Midbrain (tissue), 1 donor: ENCODE measurements around the gene BAHCC1.

Source experiments
- DNase-seq: peaks from one replicate; lab custom pipeline; 2025; lab: John Stamatoyannopoulos, UW

Gene BAHCC1

DNA sequence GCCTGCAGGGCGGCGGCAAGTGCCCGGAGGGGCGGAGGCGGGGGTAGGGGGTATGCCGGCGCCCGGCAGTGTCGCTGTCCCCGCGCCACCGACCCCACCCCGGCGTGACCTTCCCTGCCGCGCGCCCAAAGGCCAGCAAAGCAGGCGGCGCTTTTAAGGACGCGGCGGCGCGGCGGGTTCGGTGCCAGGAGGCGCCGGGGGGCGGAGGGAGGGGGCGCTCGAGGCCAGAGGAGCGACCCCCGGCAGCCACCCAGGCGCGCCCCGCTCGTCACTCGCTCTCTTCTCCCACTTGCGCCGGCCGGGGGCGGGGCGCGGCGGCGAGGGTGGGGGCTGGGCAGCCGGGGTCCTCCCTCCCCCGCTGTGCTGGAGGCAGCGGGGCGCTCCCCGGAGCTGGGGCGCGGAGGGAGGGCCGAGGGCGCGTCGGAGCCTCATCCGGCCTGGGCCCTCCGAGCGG is 8.6 kb upstream of the BAHCC1 start:
- peak; percentile 52 for DNase-seq

DNA sequence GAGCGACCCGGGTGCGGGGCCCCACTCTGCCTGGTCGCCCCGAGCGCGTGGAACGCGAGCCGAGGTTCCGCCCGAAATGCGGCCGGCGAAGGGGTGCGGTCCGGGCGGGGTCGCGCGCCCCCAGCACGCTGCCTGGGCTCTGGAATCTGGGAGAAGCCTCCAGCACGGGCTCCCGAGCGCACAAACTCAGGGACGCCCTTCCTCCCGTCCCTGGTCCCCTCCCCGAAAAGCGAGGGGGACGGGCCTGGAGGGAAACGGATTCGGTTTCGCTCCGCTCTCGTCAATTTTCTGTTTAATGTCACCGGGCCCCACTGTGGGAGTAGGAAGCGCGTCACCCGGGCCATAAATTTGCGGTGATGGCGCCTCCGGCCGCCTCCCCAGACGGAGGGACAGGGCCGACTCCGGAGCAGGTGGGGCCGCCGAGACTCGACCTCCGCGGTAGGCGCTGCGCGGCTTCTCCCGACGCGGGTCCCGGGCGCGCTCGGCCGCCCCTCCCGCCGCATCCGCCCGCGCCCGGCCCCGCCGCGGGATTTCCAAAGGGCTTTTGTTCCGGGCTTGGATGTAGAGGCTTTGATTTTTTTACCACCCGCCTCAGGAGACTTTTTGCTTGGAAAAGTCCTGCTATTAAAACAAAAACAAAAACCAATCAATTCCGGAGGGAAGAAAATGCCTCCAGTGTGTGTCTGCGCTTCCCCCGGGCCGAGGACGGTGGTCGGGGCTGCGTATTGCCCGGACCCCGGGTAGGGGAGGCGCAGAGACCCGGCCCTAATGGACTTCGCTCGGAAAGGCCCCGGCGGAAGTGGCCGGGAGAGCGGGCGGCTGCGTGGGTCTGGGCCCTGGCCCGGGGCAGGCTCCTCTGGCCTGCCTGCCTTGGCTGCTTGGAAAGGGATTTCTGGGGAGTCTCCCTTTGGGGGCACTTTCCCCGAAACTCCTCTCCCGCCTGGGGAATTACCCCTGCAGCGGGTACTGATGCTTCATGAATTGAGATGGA is 7.9 kb upstream of the BAHCC1 start:
- DNase-seq: peak; percentile 72

DNA sequence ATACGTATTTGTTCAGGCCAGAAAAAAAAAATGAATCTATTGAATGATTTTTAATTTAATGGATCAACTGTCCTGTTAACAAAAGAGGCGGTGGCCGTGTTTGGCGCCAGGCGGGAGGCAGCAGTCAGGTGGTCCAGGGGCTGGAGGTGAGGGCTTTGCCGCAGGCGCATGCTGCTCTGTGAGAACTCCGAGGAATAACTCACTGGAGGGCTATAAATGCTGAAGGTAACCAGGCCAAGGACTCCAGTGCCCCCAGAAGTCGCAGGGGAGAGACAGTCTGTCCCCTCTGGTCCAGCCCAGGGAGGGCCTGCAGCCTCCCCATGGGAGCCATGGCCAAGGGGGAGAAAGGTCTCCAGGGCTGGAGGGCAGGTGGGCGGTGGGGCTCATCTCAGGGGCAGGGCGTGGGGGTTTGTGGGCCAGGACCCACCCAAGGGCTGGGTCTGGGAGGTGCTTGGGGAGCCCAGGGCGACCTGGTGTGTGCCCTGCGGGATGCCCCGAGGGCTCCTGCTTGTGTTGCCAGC is 7.1 kb upstream of the BAHCC1 start:
- no peak for DNase-seq

DNA sequence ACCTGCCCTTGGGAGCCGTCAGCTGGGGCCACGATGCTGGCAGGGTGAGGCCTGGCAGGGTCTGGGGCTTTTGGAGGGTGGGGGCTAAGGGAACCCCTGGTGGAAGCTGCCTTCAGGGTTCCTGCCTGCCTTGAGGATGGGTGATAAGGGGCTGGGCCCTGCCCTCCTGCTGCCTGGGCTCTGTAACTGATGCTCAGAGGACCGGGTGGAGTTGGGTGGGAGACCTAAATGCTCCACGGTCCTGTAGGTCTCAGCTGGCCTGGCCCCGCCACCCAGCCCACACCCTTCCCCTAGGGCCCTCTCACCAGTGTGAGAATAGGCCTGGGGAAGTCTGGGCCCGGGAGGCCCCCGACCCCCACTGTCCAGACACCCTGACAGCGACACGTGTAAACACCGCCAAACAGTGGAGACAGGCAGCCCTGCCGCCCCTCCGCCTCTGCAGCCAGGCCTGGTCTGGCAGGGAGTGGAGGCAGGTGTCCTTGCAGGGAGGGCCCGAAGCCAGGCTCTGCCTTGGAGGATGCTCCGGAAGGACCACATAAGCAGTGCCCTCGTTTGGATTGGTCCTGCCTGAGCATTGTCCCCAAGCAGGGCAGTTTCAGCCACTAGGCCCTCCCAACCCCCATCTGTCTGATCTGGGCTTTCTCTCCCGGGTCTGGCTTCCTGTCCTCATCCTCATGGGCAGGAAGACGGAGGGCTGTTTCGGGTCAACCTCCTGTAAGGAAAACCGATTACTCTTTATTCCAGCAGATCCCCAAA is 6.5 kb upstream of the BAHCC1 start:
- DNase-seq: peak; percentile 55

DNA sequence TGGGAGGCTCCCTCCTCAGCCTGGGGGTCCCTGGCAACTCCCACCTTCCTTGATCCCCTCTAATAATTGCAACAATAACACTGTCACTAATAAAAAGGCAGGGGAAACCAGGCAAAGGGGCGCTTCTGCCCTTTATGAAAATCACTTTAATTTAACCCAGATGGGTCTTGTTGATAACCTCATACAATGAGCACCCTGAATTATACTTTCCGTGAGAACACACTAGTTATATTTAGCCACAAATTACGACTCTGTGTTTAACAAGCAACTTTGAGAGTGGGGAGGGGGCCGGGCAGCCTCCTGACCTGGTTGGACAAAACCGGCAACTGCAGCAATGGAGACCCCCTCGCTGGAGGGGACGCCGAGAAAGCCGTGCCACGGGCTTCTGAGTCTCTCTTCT is 5.7 kb upstream of the BAHCC1 start:
- no peak for DNase-seq

DNA sequence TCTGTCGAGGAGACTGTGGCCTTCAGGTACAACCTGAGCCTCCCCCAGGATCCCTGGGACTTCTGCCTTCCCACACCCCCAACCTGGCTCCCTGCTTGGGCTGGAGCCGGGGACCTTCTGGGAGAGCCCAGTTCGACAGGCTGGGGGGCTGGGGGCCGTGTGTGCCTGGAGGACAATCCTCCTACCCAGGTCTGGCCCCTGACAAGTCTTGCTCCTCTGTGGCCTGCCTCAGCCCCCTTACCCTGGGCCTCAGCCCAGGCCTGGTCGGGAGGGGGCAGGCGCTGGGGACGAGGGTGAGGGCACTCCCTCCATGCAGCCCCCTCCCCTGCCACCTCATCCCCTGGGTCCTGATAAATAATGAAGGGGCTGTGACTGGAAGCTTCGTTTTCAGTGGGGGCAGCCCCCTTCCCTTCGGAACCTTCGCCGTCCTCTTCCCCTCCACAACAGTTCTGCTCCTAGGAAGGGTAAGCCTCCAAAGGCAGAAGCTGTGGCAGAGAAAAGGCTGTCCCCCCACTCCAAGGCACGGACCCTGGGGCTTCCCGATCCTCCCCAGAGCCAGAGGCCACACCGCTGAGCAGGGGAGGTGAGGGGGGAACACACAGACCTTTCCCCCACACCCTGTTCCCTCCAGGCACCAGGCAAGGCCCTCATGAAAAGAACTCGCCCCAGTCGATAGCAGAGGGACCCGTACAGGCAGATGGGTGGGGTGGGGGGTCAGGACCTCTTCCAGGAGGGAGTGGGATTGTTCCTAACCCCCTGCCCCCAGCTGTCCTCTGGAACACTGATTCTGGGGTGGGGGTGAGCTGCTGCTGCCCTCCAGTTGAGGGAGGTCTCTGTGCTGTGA is 5.0 kb upstream of the BAHCC1 start:
- no peak for DNase-seq

DNA sequence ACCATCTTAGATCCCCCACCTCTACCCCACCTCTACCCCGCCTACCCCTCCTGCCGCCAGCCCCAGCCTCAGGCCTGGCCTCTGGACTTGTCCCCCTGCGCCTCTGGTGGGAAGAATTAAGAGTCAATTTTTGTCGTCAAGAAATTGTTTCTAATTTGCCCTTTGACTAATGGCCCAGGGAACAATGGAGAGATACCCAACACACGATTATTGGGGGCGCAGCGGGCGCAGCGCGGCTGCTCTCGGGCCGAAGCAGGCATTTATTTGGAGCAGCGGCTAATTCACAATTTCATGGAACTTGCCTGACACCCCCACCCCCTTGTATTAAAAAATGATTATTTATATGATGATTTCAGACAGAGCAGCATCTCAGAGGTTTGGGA is 4.4 kb upstream of the BAHCC1 start:
- DNase-seq: no peak

DNA sequence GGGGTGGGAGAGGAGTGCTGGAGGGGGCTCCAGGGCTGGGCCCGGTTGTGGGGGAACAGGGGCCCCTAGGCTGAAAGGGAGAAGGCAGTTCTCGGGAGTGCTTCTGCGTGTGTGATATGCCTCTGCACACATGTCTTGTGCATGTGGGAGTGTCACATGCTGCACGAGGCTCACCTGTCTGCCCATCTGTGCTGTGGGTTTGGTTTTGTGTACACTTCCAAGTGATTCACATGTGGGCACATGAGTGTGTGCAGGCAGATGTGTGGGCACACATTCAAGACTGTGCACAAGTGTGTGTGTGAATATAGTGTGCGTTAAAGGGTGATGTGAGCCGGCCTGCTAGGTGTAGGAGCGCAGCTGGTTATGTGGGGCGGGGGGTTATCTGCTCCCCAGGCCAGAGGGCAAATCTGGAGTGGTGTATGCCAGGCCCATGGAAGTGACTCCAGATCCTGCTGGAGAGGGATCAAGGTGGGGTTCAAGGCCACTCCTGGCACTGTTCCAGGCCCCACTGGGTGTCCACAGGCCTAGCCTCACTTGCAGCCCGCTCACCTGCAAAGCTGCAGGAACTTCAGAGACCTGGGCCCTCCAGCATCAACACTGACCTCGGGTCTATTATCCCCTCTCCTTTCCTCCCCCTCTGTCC is 3.8 kb upstream of the BAHCC1 start:
- DNase-seq: no peak

DNA sequence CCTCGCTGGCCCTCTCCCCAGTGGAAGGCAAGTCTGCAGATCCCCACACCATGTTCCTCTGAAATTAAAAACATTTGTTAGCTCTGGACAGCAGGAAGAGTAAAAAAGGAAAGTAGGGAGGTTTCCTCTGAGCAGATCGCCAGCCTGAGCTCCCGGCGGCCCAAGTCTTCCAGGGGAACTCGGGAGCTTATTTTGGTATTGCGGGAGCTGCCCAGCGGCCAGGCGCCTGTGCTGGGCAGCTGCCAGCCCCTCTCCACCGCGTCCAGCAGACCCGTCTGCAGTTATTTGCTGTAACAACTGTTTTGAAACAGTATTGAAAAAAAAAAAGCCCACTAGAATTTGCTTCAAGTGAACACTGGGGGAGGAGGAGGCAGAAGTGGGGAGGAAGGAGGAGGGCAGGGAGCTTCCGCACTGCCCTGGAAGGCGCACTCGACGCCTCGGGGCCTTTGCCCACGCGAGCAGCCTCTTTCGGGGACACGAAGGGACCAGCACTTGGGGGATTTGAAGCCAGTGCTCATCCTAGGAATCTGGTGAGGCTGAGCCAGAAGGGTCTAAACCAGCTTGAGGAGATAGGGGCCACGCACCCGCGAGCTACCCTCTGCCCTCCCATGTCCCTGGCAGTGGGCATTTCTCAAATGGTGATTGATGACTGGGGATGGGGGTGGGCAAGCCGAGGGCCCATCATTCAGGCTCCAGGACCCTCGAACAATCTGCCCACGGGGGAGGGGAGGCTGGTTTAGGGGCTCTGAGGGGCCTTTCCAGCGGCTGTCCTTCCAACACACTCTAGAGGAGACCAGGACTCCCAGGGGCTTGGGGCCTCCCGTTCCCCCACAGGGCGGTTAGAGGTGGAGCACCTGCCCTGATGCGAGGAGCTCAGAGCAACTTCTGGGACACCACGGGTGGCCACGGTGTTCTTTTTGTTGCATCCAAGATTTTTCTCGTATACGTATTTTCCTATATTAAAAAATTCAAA is 3.0 kb upstream of the BAHCC1 start:
- peak; percentile 59 for DNase-seq

DNA sequence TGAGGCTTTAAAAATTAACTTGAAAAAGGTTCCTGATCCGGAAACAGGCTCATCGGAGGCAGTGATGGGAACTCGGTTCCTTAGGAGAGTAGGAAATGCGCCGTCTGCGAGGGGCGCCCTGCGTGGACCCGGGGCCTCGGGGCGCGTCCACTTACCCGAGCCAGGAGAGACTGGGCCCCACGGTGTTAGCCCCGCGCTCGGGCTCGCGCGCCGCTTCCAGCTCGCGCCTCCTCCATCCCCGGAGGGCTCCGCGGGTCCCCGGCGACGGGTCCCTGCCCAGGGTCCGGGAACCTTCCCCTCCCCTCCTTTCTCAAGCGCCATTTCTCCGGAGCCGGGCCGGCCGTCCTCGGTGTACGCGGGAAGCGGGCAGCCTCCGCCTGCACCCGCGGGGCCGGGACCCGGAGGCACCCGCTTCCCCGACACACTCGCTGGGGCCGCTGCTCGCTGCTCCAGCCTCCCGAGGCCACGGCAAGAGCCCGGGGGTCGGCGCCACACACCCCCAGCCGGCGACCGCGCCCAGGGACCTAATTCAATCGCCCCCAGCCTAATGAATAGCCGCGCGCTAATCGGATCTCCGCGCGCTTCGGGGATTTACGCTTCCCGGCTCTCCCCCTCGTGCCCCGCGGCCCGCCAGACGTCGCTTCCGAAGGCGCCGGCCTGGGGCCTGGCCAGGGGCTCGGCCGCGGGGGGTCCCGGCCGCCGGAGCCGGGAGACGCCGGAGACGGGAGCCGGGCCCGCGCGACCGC is 2.2 kb upstream of the BAHCC1 start:
- DNase-seq: no peak

DNA sequence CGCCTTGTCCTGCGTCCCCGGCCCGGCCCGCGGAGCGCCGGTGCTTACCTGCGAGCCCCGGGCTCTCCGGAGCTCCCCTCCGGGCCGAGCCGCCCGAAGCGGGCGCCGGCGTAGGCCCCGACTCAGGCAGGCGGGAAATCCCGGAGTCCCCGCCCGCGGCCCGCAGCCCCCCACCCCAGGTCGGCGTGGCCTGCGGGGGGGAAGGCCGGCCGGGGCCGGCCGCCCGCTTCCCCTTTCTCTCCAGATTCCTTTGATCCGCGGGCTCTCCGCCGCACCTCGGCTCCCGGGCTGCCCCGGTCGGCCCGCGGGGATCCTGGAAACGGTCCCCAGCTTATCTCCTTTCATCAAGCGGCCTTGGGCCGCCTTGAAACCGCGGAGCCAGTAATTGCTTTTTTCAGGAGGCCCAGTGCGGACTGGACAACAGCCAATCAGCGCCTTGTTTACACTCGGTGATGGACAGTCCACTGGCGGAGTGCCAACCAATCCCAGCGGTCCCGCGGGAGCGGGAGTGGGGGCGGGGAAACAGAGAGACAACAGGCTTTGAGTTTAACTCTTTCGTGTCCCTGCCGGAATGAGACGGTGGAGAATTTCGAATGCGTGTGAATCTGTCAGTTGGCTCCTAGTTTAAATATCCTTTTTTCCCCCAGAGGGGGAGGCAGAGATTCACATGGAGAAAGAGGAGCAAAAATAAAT is 1.4 kb upstream of the BAHCC1 start:
- peak; percentile 100 for DNase-seq

DNA sequence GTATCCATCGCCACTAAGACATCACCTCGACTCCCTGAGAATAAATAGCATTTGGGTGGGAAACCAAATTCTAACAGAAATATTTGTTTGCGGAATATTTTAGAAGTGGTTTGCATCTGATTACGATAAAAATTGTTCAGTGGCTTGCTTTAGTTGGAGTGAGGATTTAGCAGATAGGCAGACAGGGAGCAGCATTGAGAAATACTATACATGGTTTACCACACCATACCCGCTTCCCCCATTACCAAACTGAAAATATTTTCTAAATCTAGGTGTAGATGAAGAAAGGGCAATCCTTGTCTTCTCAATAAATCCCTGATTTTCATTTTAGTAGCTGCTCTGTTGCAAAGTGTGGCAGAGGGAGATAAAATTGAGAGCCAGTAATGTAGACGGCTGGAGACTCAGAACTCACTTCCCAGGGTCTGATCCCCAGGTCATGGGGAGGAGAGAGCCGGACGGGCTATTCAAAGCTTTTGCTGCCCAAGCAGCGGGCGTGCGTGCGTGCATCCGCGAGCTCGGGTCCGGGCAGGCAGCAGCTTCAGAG is 808 bp upstream of the BAHCC1 start:
- no peak for DNase-seq

DNA sequence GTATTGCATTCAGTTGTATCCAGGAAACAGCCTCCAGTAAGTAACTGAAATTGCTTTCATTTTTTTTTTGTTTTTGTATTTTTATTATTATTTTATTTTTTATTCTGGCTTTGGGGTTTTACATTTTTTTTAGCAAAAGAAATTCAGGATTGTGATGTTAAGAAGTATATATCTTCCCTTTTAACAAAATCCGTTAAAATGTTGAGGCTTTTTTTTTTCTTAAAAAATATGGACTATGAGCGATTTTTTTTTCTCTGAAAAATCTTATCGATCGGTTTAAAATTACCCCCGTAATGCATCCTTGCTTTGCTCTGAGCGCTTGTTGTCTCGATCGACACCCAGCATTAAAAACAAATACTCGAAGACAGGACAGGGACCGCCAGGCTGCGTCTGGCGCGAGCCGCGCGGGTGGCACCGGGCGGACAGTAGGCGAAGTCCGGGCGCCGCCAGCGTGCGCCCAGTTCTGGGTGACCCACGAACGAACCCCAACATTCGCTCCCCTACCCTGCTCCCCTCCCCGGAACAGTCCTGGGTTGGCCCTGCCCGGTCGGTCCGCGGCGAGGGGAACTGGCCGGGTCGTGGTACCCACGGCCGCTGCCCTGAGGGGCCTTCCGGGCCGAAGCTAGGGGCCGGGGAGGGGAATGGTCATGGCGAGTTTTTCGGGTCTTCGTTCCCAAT is 482 bp downstream of the BAHCC1 start:
- no peak for DNase-seq

DNA sequence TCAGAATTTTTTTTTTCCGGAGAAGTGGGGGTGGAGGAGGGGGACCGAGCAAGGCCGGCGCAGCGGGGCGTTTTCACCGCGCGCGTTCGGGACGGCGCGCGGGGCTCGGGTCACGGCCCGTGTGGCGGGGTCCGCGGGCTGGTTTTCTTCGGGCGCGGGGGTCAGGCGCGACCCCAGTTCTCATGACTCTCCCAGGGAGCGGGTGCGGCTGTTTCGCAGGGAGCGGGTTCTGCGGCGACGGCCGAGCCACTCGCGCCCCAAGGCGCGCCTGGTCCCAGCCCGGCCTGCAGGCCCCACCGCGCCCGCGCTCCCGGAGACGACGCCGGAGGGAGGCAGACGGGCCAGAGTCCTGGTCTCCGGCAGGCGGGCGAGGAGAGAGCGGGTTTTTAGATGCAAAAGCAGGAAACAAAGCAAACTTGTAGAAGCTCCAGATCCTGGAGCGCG is 1.0 kb downstream of the BAHCC1 start:
- peak; percentile 39 for DNase-seq

DNA sequence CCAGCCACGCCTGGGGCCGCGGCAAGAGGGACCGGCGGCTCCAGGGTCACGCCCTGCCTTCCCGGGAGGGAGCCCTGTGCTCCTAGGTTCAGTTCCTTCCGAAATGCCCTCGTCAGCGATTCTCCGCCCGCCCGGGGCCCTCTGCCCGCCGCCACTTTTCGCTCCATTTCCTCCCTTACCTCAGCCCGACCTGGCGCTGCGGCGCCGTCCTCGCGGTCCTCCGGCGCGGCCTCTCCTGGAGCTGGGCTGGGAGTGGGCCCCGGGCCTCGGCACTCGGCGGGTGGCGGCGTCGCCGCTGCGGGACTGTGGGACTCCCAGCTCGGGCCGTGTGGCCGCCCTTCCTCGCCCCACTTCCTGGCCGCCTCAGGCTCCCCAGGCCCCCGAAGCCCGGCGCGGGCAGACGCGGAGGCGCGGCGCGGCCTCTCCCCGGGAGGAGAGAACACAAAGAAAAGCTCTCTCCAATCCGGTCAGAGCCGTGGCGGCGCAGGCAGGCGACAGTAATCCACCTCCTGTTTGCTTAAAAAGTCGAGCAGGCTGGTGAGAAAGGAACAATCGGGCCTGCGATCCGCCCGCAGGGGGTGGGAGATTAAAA is 1.6 kb downstream of the BAHCC1 start:
- peak; percentile 39 for DNase-seq

DNA sequence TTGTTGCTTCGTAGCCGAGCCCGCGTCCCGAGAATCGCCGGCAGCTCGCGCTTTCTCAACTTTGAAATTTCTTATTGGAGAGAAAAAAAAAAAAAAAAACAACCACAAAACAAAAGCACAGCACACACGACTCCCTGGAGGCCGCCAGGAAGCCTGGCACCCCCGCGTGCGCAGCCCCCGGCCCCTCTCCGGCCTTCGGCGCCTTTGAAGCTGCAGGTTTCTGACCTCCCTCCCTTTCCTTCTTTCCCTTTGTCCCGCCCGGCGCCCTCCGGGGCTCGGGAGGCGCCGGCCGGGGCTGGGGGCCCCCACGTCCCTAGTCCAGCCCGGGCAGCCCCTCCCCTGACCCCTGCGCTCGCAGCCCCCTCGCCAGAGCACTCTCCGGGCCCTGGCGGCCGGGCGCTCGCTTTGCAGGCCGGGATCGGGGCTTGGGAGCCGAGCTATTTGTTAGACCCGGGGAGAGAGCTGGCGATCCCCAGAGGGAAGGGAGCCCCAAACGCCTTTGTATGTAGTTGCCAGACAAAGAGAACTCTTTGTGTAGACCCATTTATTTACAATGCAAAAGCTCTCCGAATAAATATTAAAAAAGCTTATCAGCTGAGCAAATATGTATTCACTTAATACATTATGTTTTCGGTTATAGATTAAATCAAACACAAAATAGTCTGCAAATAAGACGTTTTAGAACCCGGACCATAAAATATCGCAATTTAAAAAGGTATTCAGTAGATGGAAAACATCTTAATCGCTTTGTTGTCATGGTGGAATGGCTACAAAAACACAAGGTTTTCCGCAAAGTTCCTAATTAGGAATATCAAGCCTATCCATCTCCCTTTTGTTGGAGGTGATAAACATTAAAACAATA is 2.3 kb downstream of the BAHCC1 start:
- peak; percentile 45 for DNase-seq
